Mesendoderm (in vitro differentiated cells): ENCODE data around the gene LRRC23.
"Not testable (repeated sequence)": the region's sequence is repeated elsewhere in the genome, so short reads cannot be mapped to it uniquely, and the experiment has no call there.

ENCODE experiments used
- DNase-seq: peaks from one replicate; pipeline ENCODE4 v3.0.0; 2013
- H2AK5ac ChIP-seq: 2 replicates; pipeline ENCODE4 v1.6.1; 2013; ENCODE audit warnings: low read length, inconsistent platforms
- H2BK120ac ChIP-seq: 2 replicates; pipeline ENCODE4 v1.6.1; 2013; ENCODE audit warnings: low read depth, mild to moderate bottlenecking, low read length, moderate library complexity, mixed read lengths
- H2BK15ac ChIP-seq: replicated peaks from 2 replicates; pipeline ENCODE4 v1.6.1; 2013; ENCODE audit warnings: low read depth, mild to moderate bottlenecking, moderate library complexity
- H2BK5ac ChIP-seq: 2 replicates; pipeline ENCODE4 v1.6.1; 2013; ENCODE audit warnings: low read length, inconsistent platforms
- H3K18ac ChIP-seq: 2 replicates; pipeline ENCODE4 v1.6.1; 2013; ENCODE audit warnings: mild to moderate bottlenecking, low read length, mixed read lengths
- H3K23ac ChIP-seq: one replicate; pipeline ENCODE4 v1.6.1; 2013; ENCODE audit warnings: low read length
- H3K27ac ChIP-seq: 2 replicates; pipeline ENCODE4 v1.5.1; 2013; ENCODE audit warnings: low read depth, mild to moderate bottlenecking, inconsistent platforms, low read length, moderate library complexity
- H3K27me3 ChIP-seq: 2 replicates; pipeline ENCODE4 v1.6.1; 2013; ENCODE audit warnings: low read length, control low read depth, mild to moderate bottlenecking, inconsistent platforms; ENCODE audit not compliant: insufficient read depth, poor library complexity
- H3K36me3 ChIP-seq: 2 replicates; pipeline ENCODE4 v1.6.1; 2013; ENCODE audit warnings: low read length, inconsistent platforms; ENCODE audit not compliant: control insufficient read depth, insufficient read depth
- H3K4ac ChIP-seq: one replicate; pipeline ENCODE4 v1.6.1; 2013; ENCODE audit warnings: low read depth, mild to moderate bottlenecking, low read length, moderate library complexity
- H3K4me1 ChIP-seq: 2 replicates; pipeline ENCODE4 v1.6.1; 2013; ENCODE audit warnings: low read depth, low read length, inconsistent platforms; ENCODE audit not compliant: control insufficient read depth
- H3K4me2 ChIP-seq: 2 replicates; pipeline ENCODE4 v1.6.1; 2013; ENCODE audit warnings: low read length
- H3K4me3 ChIP-seq: 2 replicates; pipeline ENCODE4 v1.5.1; 2013; ENCODE audit warnings: mild to moderate bottlenecking, low read length
- H3K56ac ChIP-seq: one replicate; pipeline ENCODE4 v1.6.1; 2013; ENCODE audit warnings: low read length
- H3K79me1 ChIP-seq: 2 replicates; pipeline ENCODE4 v1.6.1; 2013; ENCODE audit warnings: low read length, inconsistent platforms
- H3K79me2 ChIP-seq: 2 replicates; pipeline ENCODE4 v1.6.1; 2013; ENCODE audit warnings: mild to moderate bottlenecking, low read length; ENCODE audit not compliant: control insufficient read depth, insufficient read depth
- H3K9ac ChIP-seq: 2 replicates; pipeline ENCODE4 v1.6.1; 2013; ENCODE audit warnings: low read length, inconsistent platforms
- H4K5ac ChIP-seq: one replicate; pipeline ENCODE4 v1.6.1; 2013; ENCODE audit warnings: low read length
- H4K8ac ChIP-seq: one replicate; pipeline ENCODE4 v1.6.1; 2013; ENCODE audit warnings: low read depth, mild to moderate bottlenecking, control low read depth, low read length, moderate library complexity
- WGBS: extraction: QIAGEN DNeasy Blood & Tissue Kit; methylation state at CpG from one replicate; pipeline ENCODE4 v1.1.7; 2013; ENCODE audit warnings: low lambda C conversion rate, missing lambda C conversion rate; ENCODE audit not compliant: insufficient coverage; ENCODE audit errors: extremely low coverage; 5-methylcytosine and 5-hydroxymethylcytosine counted together

The LRRC23 gene

GRCh38 chr12:6866920-6867412 is 37.7 kb upstream of the LRRC23 start:
- H2BK15ac ChIP-seq, result no peak overlapping the region
- H2BK5ac ChIP-seq, result no peak overlapping the region
- peaks cover 15% of the 10 kb centered on the region for H3K79me1 ChIP-seq
- peak overlapping the region; percentile 90 for H3K56ac ChIP-seq
- peaks cover 17% of the 10 kb centered on the region for H3K79me2 ChIP-seq
- H3K27me3 ChIP-seq, result no peaks in the 10 kb centered on the region
- H3K9ac ChIP-seq, result peak overlapping the region; percentile 79
- H3K4ac ChIP-seq, result peak overlapping the region; percentile 39
- peak overlapping the region; percentile 74 for H3K4me2 ChIP-seq
- WGBS, result no CpG with 5 or more reads among the region's 33 CpGs
- no peak overlapping the region for H4K8ac ChIP-seq
- no peak overlapping the region for H3K27ac ChIP-seq
- H3K36me3 ChIP-seq, result peaks cover 10% of the 10 kb centered on the region
- H2BK120ac ChIP-seq, result no peak overlapping the region
- H3K4me1 ChIP-seq, result peaks cover 5% of the 10 kb centered on the region
- peak overlapping the region; percentile 41 for H3K18ac ChIP-seq
- peak overlapping the region; percentile 48 for H3K23ac ChIP-seq
- H3K4me3 ChIP-seq, result peak overlapping the region; percentile 46
- H2AK5ac ChIP-seq, result no peak overlapping the region
- DNase-seq, result no peak
- H4K5ac ChIP-seq, result no peak overlapping the region

GRCh38 chr12:6867413-6868210 is 37.0 kb upstream of the LRRC23 start, which contains the start of gene TPI1:
Gene TPI1 (plus strand): TSS chr12:6867531. CDS start chr12:6867567, 36 bp downstream.
- Histone ChIP-seq H3K4me1 (peaks cover 5% of the 10 kb centered on the region), H3K36me3 (peaks cover 10% of the 10 kb centered on the region), H3K56ac (peak within 1 kb of the TSS; percentile 97), H3K23ac (peak within 1 kb of the TSS; percentile 91), H3K4ac (peak within 1 kb of the TSS; percentile 83), H3K4me2 (peak within 1 kb of the TSS; percentile 99), H3K27me3 (no peaks in the 10 kb centered on the region), H2AK5ac (peak within 1 kb of the TSS; percentile 55), H2BK15ac (no peak within 1 kb of the TSS), H2BK120ac (no peak within 1 kb of the TSS), H3K9ac (peak within 1 kb of the TSS; percentile 100), H2BK5ac (peak within 1 kb of the TSS; percentile 81), H3K18ac (peak within 1 kb of the TSS; percentile 91), H3K79me1 (peaks cover 15% of the 10 kb centered on the region), H3K27ac (peak within 1 kb of the TSS; percentile 82), H3K79me2 (peaks cover 17% of the 10 kb centered on the region), H4K8ac (peak within 1 kb of the TSS; percentile 7), H3K4me3 (peak within 1 kb of the TSS; percentile 93), H4K5ac (no peak within 1 kb of the TSS)
- DNase-seq, result peak; percentile 80
- WGBS, result no CpG with 5 or more reads among the region's 86 CpGs

GRCh38 chr12:6868211-6869048 is 36.2 kb upstream of the LRRC23 start:
- Histone ChIP-seq H3K4me3 (peak overlapping the region; percentile 93), H2BK15ac (no peak overlapping the region), H4K5ac (no peak overlapping the region), H4K8ac (no peak overlapping the region), H3K4ac (no peak overlapping the region), H3K27me3 (no peaks in the 10 kb centered on the region), H3K79me1 (peaks cover 15% of the 10 kb centered on the region), H3K18ac (no peak overlapping the region), H2BK120ac (no peak overlapping the region), H3K79me2 (peaks cover 19% of the 10 kb centered on the region), H2BK5ac (no peak overlapping the region), H3K4me2 (peak overlapping the region; percentile 99), H3K4me1 (peaks cover 5% of the 10 kb centered on the region), H2AK5ac (no peak overlapping the region), H3K56ac (peak overlapping the region; percentile 97), H3K36me3 (peaks cover 7% of the 10 kb centered on the region), H3K27ac (peak overlapping the region; percentile 82), H3K23ac (peak overlapping the region; percentile 91), H3K9ac (peak overlapping the region; percentile 100)
- WGBS, result no CpG with 5 or more reads among the region's 22 CpGs
- peak; percentile 53 for DNase-seq

GRCh38 chr12:6869049-6870021 is 35.3 kb upstream of the LRRC23 start:
- Histone ChIP-seq H3K56ac (peak overlapping the region; percentile 97), H3K27me3 (no peaks in the 10 kb centered on the region), H3K36me3 (peaks cover 6% of the 10 kb centered on the region), H3K4me3 (peak overlapping the region; percentile 93), H2AK5ac (no peak overlapping the region), H2BK15ac (no peak overlapping the region), H4K8ac (no peak overlapping the region), H3K79me2 (peaks cover 19% of the 10 kb centered on the region), H3K79me1 (peaks cover 15% of the 10 kb centered on the region), H2BK5ac (no peak overlapping the region), H3K4ac (no peak overlapping the region), H3K4me2 (peak overlapping the region; percentile 99), H3K9ac (peak overlapping the region; percentile 100), H3K23ac (no peak overlapping the region), H4K5ac (no peak overlapping the region), H3K18ac (no peak overlapping the region), H2BK120ac (no peak overlapping the region), H3K4me1 (peaks cover 5% of the 10 kb centered on the region), H3K27ac (no peak overlapping the region)
- WGBS, result no CpG with 5 or more reads among the region's 12 CpGs
- DNase-seq, result peak; percentile 97

- H3K36me3 ChIP-seq, DNase-seq, H3K23ac ChIP-seq, H4K8ac ChIP-seq, H3K27me3 ChIP-seq, H2AK5ac ChIP-seq, H3K4me3 ChIP-seq, H3K4me2 ChIP-seq, H3K4ac ChIP-seq, H3K4me1 ChIP-seq, H3K9ac ChIP-seq, H3K56ac ChIP-seq, H2BK5ac ChIP-seq, H3K27ac ChIP-seq, H4K5ac ChIP-seq, H3K18ac ChIP-seq, H2BK120ac ChIP-seq, H2BK15ac ChIP-seq: not testable (repeated sequence)
- WGBS, result no CpG with 5 or more reads among the region's 4 CpGs
- Histone ChIP-seq H3K79me2 (peaks cover 19% of the 10 kb centered on the region), H3K79me1 (peaks cover 16% of the 10 kb centered on the region)
Measured at GRCh38 chr12:6870304-6870703, 34.3 kb upstream of the LRRC23 start.
